Dermis blood vessel endothelial cell (primary cell): ENCODE results near the gene NEU4. TPM values are rescaled to one million over a fixed set of nuclear protein-coding genes. Genes with fewer than 3 reads are reported as not detected.
"Not testable (repeated sequence)": the region's sequence is repeated elsewhere in the genome, so short reads cannot be mapped to it uniquely, and the experiment has no call there.

ENCODE experiments used
- DNase-seq: peaks from one replicate; pipeline ENCODE4 v3.0.0; 2010
- total RNA-seq: library from RNA; depleted of rRNA; stranded (reverse); fragments of >200 nt; gene quantifications from 2 replicates; pipeline ENCODE4 v1.2.3, GENCODE V29; 2014

NEU4 gene
- total RNA-seq, 1 donor from 2014 or later, result not detected

- DNase-seq, result no peak
Observed at GRCh38 chr2:241775223-241776177, 33.5 kb upstream of the NEU4 start.

- DNase-seq, result no peak
Observed at GRCh38 chr2:241776336-241777169, 32.4 kb upstream of the NEU4 start, which contains the start of gene GAL3ST2. Gene GAL3ST2, plus strand, starts transcription at chr2:241776822. Its CDS starts 134 bp downstream, at chr2:241776956.

GRCh38 chr2:241777170-241777685, 31.8 kb upstream of the NEU4 start:
- DNase-seq, result no peak

- no peak for DNase-seq
Observed at GRCh38 chr2:241777686-241778627, 31.0 kb upstream of the NEU4 start.

GRCh38 chr2:241780939-241781569, 27.9 kb upstream of the NEU4 start:
- no peak for DNase-seq

GRCh38 chr2:241782053-241782452, 26.9 kb upstream of the NEU4 start:
- not testable (repeated sequence) for DNase-seq

GRCh38 chr2:241788135-241788534, 20.9 kb upstream of the NEU4 start:
- no peak for DNase-seq

GRCh38 chr2:241788572-241788971, 20.4 kb upstream of the NEU4 start:
- no peak for DNase-seq

- not testable (repeated sequence) for DNase-seq
Observed at GRCh38 chr2:241791385-241791784, 17.6 kb upstream of the NEU4 start.

- no peak for DNase-seq
Observed at GRCh38 chr2:241793385-241793784, 15.6 kb upstream of the NEU4 start.

- no peak for DNase-seq
Observed at GRCh38 chr2:241794250-241794823, 14.7 kb upstream of the NEU4 start.

- DNase-seq, result no peak
Observed at GRCh38 chr2:241795021-241795999, 13.7 kb upstream of the NEU4 start.

GRCh38 chr2:241796209-241796608, 12.8 kb upstream of the NEU4 start:
- DNase-seq, result no peak

- DNase-seq, result no peak
Observed at GRCh38 chr2:241796610-241797138, 12.3 kb upstream of the NEU4 start.

- DNase-seq, result no peak
Observed at GRCh38 chr2:241797441-241798080, 11.4 kb upstream of the NEU4 start.

GRCh38 chr2:241798081-241798630, 10.8 kb upstream of the NEU4 start:
- no peak for DNase-seq

GRCh38 chr2:241798631-241799521, 10.1 kb upstream of the NEU4 start:
- DNase-seq, result no peak
